Activated CD4-positive, alpha-beta memory T cell treated with anti-CD3 and anti-CD28 coated beads for 36 hours (primary cell): Measurements from ENCODE around the gene RBM19. TPM values are rescaled to one million over a fixed set of nuclear protein-coding genes. Genes with fewer than 3 reads are reported as not detected.

Experiments
- CTCF ChIA-PET: fragments of 350-600 bp; sonication (Branson Sonifier 250); formaldehyde crosslinking; loops from one replicate; lab custom pipeline; 2021; ENCODE audit warnings: antibody characterized with exemption, inconsistent platforms; lab: Charles Lee
- POLR2A ChIA-PET: fragments of 350-600 bp; sonication (Branson Sonifier 250); formaldehyde crosslinking; loops from one replicate; lab custom pipeline; 2021; ENCODE audit warnings: antibody characterized with exemption; lab: Charles Lee
- DNase-seq: peaks from one replicate; pipeline ENCODE4 v3.0.0-alpha.2; 2020
- H3K27ac Mint-ChIP-seq: one replicate; pipeline ENCODE4 v1.8.0; 2021; ENCODE audit warnings: mixed read lengths
- H3K27me3 Mint-ChIP-seq: one replicate; pipeline ENCODE4 v1.8.0; 2021; ENCODE audit warnings: mixed read lengths
- H3K36me3 Mint-ChIP-seq: one replicate; pipeline ENCODE4 v1.8.0; 2021; ENCODE audit warnings: mixed read lengths
- H3K4me1 Mint-ChIP-seq: one replicate; pipeline ENCODE4 v1.8.0; 2021; ENCODE audit warnings: low read depth, mixed read lengths
- H3K4me3 Mint-ChIP-seq: one replicate; pipeline ENCODE4 v1.8.0; 2021; ENCODE audit warnings: mild to moderate bottlenecking, mixed read lengths
- H3K9me3 Mint-ChIP-seq: one replicate; pipeline ENCODE4 v1.8.0; 2021; ENCODE audit warnings: mixed read lengths
- intact Hi-C: fragments of 100-400 bp; cut with micrococcal nuclease; formaldehyde crosslinking; loops from one replicate; pipeline ENCODE4 v1.15.1; 2023
- total RNA-seq, 2 experiments: library from RNA; stranded (reverse); gene quantifications; one replicate each; pipeline ENCODE4 v1.2.3, GENCODE V29; 2021

RBM19 gene
- total RNA-seq, 2 experiments from 2014 or later, result 69.6 to 74.1 TPM

GRCh38 chr12:113835896-113836295 lies 130.2 kb downstream of the RBM19 start:
- DNase-seq, result no peak
- Mint-ChIP-seq H3K36me3 (peaks cover 7% of the 10 kb centered on the region), H3K27me3 (no peaks in the 10 kb centered on the region), H3K4me1 (no peaks in the 10 kb centered on the region), H3K4me3 (no peak overlapping the region), H3K9me3 (no peaks in the 10 kb centered on the region), H3K27ac (no peak overlapping the region)
- ChIA-PET CTCF (no interaction called here), POLR2A (no interaction called here)
- intact Hi-C loops, result no loop called here

- intact Hi-C loops, result no loop called here
Observed at GRCh38 chr12:113835433-113835832, 130.7 kb downstream of the RBM19 start.

GRCh38 chr12:113833422-113833821 lies 132.7 kb downstream of the RBM19 start:
- H3K9me3 Mint-ChIP-seq, result no peaks in the 10 kb centered on the region
- ChIA-PET CTCF (interaction anchor here (0.6 kb wide), 1 partner anchor 409 kb away, joined by 3 read pairs; no protein-coding TSS in a partner anchor), POLR2A (no interaction called here)
- H3K27me3 Mint-ChIP-seq, result no peaks in the 10 kb centered on the region
- H3K36me3 Mint-ChIP-seq, result peaks cover 7% of the 10 kb centered on the region
- H3K4me3 Mint-ChIP-seq, result no peak overlapping the region
- no peaks in the 10 kb centered on the region for H3K4me1 Mint-ChIP-seq
- intact Hi-C loops, result no loop called here
- DNase-seq, result no peak
- H3K27ac Mint-ChIP-seq, result no peak overlapping the region

More at GRCh38 chr12:113835433-113835832, 130.7 kb downstream of the RBM19 start:
- peaks cover 7% of the 10 kb centered on the region for H3K36me3 Mint-ChIP-seq
- DNase-seq, result no peak
- no peaks in the 10 kb centered on the region for H3K9me3 Mint-ChIP-seq
- CTCF ChIA-PET, result no interaction called here
- H3K27me3 Mint-ChIP-seq, result no peaks in the 10 kb centered on the region
- no peak overlapping the region for H3K27ac Mint-ChIP-seq
- no peaks in the 10 kb centered on the region for H3K4me1 Mint-ChIP-seq
- POLR2A ChIA-PET, result no interaction called here
- H3K4me3 Mint-ChIP-seq, result no peak overlapping the region

- H3K27me3 Mint-ChIP-seq, result no peaks in the 10 kb centered on the region
- DNase-seq, result no peak
- H3K4me3 Mint-ChIP-seq, result no peak overlapping the region
- peaks cover 7% of the 10 kb centered on the region for H3K36me3 Mint-ChIP-seq
- intact Hi-C loops, result no loop called here
- ChIA-PET POLR2A (no interaction called here), CTCF (no interaction called here)
- no peaks in the 10 kb centered on the region for H3K9me3 Mint-ChIP-seq
- H3K4me1 Mint-ChIP-seq, result no peaks in the 10 kb centered on the region
- H3K27ac Mint-ChIP-seq, result no peak overlapping the region
Observed at GRCh38 chr12:113831476-113831875, 134.6 kb downstream of the RBM19 start.

- Mint-ChIP-seq H3K4me1 (no peaks in the 10 kb centered on the region), H3K27me3 (no peaks in the 10 kb centered on the region), H3K9me3 (no peaks in the 10 kb centered on the region), H3K36me3 (peaks cover 3% of the 10 kb centered on the region), H3K27ac (no peak overlapping the region), H3K4me3 (no peak overlapping the region)
- ChIA-PET CTCF (no interaction called here), POLR2A (no interaction called here)
- intact Hi-C loops, result no loop called here
- DNase-seq, result no peak
Observed at GRCh38 chr12:113831016-113831415, 135.1 kb downstream of the RBM19 start.

GRCh38 chr12:113829212-113829611 lies 136.9 kb downstream of the RBM19 start:
- Mint-ChIP-seq H3K36me3 (peaks cover 2% of the 10 kb centered on the region), H3K27me3 (no peaks in the 10 kb centered on the region), H3K9me3 (no peaks in the 10 kb centered on the region), H3K4me3 (no peak overlapping the region), H3K4me1 (no peaks in the 10 kb centered on the region), H3K27ac (no peak overlapping the region)
- CTCF ChIA-PET, result no interaction called here
- POLR2A ChIA-PET, result no interaction called here
- no peak for DNase-seq
- intact Hi-C loops, result no loop called here

- ChIA-PET POLR2A (no interaction called here), CTCF (no interaction called here)
- intact Hi-C loops, result no loop called here
Observed at GRCh38 chr12:113827539-113828114, 138.5 kb downstream of the RBM19 start.

GRCh38 chr12:113826805-113827538 lies 139.2 kb downstream of the RBM19 start:
- CTCF ChIA-PET, result no interaction called here
- Mint-ChIP-seq H3K36me3 (peaks cover 8% of the 10 kb centered on the region), H3K4me3 (no peak overlapping the region), H3K4me1 (no peaks in the 10 kb centered on the region), H3K9me3 (no peaks in the 10 kb centered on the region), H3K27ac (no peak overlapping the region), H3K27me3 (no peaks in the 10 kb centered on the region)
- POLR2A ChIA-PET, result no interaction called here
- intact Hi-C loops, result no loop called here
- DNase-seq, result no peak

More at GRCh38 chr12:113827539-113828114, 138.5 kb downstream of the RBM19 start:
- Mint-ChIP-seq H3K27ac (no peak overlapping the region), H3K36me3 (peaks cover 6% of the 10 kb centered on the region), H3K9me3 (no peaks in the 10 kb centered on the region), H3K27me3 (no peaks in the 10 kb centered on the region), H3K4me1 (no peaks in the 10 kb centered on the region), H3K4me3 (no peak overlapping the region)
- no peak for DNase-seq

GRCh38 chr12:113825705-113826104 lies 140.4 kb downstream of the RBM19 start:
- H3K9me3 Mint-ChIP-seq, result no peaks in the 10 kb centered on the region
- POLR2A ChIA-PET, result no interaction called here
- peaks cover 8% of the 10 kb centered on the region for H3K36me3 Mint-ChIP-seq
- intact Hi-C loops, result no loop called here
- H3K4me1 Mint-ChIP-seq, result no peaks in the 10 kb centered on the region
- H3K4me3 Mint-ChIP-seq, result no peak overlapping the region
- no peaks in the 10 kb centered on the region for H3K27me3 Mint-ChIP-seq
- no peak for DNase-seq
- CTCF ChIA-PET, result no interaction called here
- H3K27ac Mint-ChIP-seq, result no peak overlapping the region

GRCh38 chr12:113823816-113824215 lies 142.3 kb downstream of the RBM19 start:
- intact Hi-C loops, result no loop called here
- ChIA-PET CTCF (no interaction called here), POLR2A (no interaction called here)
- H3K27me3 Mint-ChIP-seq, result no peaks in the 10 kb centered on the region
- peaks cover 18% of the 10 kb centered on the region for H3K36me3 Mint-ChIP-seq
- no peaks in the 10 kb centered on the region for H3K9me3 Mint-ChIP-seq
- no peak overlapping the region for H3K4me3 Mint-ChIP-seq
- no peak for DNase-seq
- H3K27ac Mint-ChIP-seq, result no peak overlapping the region
- H3K4me1 Mint-ChIP-seq, result no peaks in the 10 kb centered on the region

GRCh38 chr12:113823016-113823415 lies 143.1 kb downstream of the RBM19 start:
- H3K9me3 Mint-ChIP-seq, result no peaks in the 10 kb centered on the region
- H3K4me3 Mint-ChIP-seq, result no peak overlapping the region
- CTCF ChIA-PET, result no interaction called here
- H3K27me3 Mint-ChIP-seq, result no peaks in the 10 kb centered on the region
- intact Hi-C loops, result no loop called here
- DNase-seq, result no peak
- POLR2A ChIA-PET, result no interaction called here
- H3K36me3 Mint-ChIP-seq, result peaks cover 21% of the 10 kb centered on the region
- H3K27ac Mint-ChIP-seq, result no peak overlapping the region
- H3K4me1 Mint-ChIP-seq, result no peaks in the 10 kb centered on the region

- ChIA-PET POLR2A (no interaction called here), CTCF (no interaction called here)
- DNase-seq, result no peak
- Mint-ChIP-seq H3K27ac (no peak overlapping the region), H3K4me3 (no peak overlapping the region), H3K36me3 (peaks cover 34% of the 10 kb centered on the region), H3K4me1 (no peaks in the 10 kb centered on the region), H3K27me3 (no peaks in the 10 kb centered on the region), H3K9me3 (no peaks in the 10 kb centered on the region)
- intact Hi-C loops, result no loop called here
Observed at GRCh38 chr12:113820842-113821241, 145.3 kb downstream of the RBM19 start.

GRCh38 chr12:113820309-113820708 lies 145.8 kb downstream of the RBM19 start:
- POLR2A ChIA-PET, result no interaction called here
- intact Hi-C loops, result no loop called here
- CTCF ChIA-PET, result no interaction called here
- Mint-ChIP-seq H3K4me1 (no peaks in the 10 kb centered on the region), H3K36me3 (peaks cover 39% of the 10 kb centered on the region), H3K9me3 (no peaks in the 10 kb centered on the region), H3K27ac (no peak overlapping the region), H3K27me3 (no peaks in the 10 kb centered on the region), H3K4me3 (no peak overlapping the region)
- no peak for DNase-seq
